Stimulated activated CD8-positive, alpha-beta memory T cell treated with anti-CD3 and anti-CD28 coated beads, Interleukin-15, amount 100 ng/mL, for 24 hours (primary cell): ENCODE data around the gene MYO16.

Source experiments
- DNase-seq: peaks from one replicate; pipeline ENCODE4 v3.0.0-alpha.2; 2020; ENCODE audit warnings: low read depth

Gene MYO16

DNA sequence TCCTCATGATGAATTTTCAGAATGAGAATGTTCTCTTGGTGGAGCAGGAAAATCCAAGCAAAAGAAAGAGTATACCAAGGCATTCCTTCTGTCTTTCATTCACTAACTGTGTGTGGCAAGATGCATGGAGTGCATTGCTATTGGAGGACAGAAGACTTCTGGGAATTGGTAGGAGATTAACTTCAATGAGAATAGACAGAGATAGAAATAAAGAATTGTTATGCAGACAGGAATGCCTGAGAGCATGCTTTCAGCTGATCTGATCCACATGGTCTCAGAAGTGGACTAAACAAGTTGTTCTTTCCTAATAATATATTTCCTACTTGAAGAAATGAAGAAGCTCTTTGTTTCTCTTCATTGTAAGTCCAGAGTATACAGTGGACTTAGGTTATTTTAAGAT lies 303.6 kb downstream of the MYO16 start:
- DNase-seq: no peak

DNA sequence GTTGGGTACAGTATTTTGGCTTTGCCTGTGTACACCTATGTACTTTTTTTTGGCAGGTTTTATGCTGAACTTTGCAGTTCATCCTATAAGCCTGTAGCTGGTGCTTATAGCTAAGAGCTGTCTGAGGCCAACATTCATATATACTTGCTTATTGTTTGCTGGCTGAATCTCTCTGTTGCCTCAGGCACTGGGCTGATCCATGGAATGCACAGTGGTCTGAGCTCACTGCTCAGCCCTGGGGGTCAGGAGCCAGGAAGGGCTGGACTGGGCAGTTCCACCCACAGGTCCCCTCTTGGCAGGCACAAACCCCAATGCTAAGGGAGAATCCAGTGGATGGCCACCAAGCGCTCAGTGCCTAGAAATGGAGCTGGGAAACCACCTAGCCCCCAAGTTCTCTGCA lies 308.7 kb downstream of the MYO16 start:
- DNase-seq: no peak

DNA sequence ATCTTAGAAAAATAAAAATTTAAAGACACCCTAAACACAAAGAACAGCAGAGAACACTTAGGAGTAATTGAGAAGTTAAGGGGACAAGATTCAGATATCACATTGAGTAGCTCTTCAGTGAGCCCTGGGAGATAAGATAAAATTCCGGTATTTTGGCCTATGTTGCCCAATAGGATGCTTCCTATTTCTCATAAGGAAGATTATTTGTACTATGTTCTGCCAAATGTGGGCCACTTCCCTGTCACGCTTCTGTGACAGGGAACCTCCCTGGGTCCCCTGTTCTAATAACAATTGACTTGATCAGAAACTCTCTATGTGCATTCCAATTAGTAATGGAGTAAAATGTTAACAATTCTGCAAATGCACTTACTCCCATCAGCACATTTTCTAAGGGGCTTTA lies 310.7 kb downstream of the MYO16 start:
- DNase-seq: no peak

DNA sequence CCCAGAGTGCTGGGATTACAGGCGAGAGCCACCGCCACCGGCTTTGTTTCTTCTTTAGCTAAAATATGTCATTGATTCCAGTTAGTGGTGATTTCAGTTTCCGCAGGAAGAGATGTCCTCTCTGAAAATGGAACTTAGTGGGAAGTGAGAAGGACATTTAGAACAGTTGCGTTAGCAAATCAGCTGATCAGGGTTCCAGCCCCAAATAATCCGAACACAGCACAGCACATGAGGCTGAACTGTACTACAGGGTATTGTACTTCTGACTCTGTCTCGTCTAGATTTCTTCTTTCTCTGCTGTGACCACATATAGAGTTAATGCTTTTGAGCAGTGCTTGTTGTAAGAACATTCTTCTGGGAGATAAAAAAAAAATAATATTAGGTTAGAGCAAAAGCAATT lies 314.4 kb downstream of the MYO16 start:
- DNase-seq: no peak

DNA sequence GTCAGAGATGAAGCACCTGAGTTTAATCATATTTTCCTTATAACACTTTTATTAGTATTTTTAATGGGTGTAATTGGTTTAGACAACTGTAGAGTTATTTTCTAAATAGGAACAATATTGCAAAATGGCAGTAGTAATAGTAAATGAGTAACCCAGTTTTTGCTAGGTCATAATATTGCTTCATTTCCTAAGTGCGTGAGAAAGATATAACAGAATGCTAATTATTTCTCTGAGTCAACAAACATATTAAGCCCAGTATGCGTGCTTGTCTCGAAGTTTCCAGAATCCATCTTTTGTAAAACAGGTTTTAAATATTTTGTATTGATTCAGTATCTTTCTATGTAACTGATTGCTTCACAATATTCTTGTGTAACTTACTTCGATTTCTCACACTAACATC lies 315.3 kb downstream of the MYO16 start:
- no peak for DNase-seq

DNA sequence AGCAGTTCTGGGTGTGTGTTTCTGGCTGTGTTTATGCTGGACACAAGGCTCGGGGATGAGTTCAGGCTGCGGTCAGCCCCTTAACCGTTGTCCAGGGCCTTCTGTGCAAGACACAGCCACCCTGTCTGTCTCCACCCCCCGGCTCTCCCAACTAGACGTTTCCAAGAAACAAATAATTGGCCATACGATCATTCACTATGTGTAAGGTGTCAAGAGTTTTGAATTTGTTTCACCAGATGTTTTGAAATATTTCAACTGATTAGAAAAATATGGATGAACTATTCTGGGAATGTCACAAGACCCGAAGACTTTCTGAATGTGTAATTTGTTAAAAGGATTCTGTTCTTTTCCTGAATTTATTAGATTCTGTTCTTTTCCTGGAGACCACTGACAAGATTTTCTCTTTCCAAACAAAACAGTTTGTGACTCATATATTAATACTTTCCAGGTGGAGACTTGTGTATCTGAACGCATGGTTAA lies 318.2 kb downstream of the MYO16 start:
- no peak for DNase-seq

DNA sequence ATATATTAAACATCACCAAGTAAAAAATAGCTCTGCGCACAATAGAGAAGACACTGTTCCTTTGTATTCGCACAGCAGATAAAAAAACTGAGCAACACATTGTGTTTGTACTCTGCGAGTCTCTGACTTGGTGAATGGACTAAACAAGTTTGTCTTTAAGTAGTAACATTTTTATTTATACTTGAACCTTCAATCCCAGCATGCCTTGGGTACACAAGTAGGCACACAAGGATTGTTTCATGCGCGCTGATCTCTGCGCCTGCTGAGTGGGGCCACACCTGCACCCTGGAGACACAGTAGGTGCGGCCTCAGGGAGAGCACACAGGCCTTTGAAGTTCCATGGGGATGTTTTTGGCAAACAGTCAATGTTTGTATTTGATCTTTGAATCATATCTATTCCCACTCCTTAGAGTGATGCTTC lies 318.9 kb downstream of the MYO16 start:
- DNase-seq: no peak

DNA sequence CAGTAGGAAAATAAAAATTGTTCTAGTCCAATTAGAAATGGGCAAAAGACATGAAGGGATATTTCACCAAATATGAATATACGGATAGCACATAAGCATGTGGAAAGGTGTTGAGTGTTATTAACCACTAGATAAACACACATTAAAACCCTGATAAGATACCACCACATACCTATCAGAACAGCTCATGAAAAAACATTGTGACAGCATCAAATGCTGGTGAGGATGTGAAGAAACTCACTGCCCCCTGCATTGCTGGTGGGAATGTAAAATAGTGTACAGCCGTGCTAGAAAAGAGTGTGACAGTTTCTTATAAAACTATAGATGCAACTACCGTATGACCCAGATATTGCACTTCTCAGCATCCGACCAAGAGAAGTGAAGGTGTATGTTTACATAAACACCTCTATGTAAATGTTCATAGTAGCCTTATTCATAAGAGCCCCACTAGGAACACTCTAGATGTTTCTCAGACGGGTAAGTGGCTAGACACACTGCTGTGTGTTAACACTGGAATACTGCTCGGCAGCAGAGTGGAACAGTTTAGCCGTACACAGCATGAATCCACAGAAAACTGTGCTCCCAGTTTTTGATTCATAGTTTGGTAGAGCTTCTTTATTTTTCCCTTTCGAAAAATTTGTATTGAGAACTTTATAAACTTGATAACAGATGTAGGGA lies 321.1 kb downstream of the MYO16 start:
- DNase-seq: no peak

DNA sequence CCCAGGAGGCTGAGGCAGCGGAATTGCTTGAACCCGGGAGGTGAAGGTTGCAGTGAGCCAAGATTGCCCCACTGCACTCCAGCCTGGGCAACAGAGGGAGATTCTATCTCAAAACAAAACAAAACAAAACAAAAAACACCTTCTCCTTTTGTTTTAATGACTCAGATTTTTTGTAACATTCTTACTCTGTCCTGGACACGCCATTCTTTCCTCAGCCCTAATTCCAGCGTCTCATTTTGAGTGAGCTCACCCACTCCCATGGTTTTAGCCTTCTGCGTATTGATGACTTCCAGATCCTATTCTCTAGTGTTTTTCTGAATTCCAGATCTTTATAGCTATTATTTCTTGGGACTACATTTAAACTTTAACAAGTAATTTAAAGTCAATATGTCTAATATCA lies 326.3 kb downstream of the MYO16 start:
- DNase-seq: no peak

DNA sequence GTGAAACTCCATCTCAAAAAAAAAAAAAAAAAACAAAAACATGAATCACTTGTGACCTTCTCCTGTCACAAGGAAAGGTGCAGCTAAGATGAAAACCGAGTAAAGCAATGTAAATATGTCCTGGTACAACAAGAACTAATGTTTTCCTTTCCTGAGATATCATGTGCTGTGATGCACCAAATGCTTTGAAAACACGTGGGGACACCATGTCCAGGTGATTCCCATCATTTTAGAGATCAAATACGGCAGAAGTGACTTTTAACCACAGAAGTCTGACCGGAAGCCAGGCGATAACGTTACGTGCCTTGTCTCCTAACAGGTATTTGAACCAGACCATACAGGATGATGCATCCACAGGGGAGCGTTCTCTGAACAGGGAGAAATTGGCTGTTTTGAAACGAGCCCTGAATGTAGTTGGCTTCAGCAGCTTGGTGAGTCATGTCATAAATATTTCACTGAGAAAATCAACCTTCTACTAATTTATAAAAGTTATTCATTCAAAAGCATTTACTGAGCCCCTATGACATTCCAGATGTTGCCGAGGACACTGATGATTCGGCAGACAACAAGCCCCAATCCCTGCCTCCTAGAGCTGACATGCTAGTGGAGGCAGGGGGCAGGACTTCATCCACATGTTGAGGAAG lies 328.1 kb downstream of the MYO16 start:
- no peak for DNase-seq

DNA sequence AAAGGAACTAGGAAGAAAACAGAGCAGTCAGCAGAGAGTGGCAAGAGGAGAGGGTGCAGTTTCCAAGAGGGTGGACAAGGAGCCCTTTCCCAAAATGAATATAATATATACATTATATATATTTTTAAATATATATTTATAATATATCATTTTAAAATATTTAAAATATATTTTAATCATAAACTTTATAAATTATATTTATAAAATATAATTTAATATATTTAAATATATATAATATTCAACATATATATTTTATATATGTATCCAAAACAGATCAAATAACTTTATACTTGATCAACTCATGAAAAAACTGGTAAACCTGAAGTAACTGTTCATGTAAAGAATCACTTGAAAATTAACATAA lies 328.6 kb downstream of the MYO16 start:
- DNase-seq: no peak

DNA sequence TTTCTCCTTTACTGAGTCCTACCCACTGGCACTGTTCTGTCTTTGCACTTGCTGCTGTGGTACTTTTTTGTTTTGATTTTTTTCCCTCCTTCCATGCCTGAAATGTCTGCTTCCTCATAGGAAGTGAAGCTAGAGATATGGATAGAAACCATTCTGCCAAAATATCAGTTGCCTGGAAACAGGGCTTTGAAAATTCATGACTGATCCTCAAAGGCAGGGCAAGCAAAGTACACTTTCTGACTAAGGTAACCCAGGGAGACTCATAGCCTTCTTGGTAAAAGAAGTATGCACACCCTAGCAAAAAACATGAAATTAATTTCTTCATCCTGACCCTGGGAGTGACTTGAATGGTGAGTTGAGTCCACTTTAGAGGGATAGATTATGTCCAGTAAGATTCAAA lies 329.8 kb downstream of the MYO16 start:
- DNase-seq: no peak

DNA sequence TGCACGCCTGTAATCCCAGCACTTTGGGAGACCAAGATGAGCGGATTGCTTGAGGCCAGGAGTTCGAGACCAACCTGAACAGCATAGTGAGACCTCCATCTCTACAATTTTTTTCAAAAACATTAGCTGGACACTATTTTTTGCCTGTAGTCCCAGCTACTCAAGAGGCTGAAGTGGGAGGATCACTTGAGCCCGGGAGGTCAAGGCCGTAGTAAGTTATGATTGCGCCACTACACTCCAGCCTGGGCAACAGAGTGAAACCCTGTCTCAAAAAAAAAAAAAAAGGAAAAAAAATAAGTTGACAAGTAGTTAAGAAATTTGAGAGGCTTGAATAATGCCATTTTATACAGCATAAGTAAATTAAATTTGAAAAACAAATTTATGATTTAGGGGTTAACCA lies 330.6 kb downstream of the MYO16 start:
- DNase-seq: no peak

DNA sequence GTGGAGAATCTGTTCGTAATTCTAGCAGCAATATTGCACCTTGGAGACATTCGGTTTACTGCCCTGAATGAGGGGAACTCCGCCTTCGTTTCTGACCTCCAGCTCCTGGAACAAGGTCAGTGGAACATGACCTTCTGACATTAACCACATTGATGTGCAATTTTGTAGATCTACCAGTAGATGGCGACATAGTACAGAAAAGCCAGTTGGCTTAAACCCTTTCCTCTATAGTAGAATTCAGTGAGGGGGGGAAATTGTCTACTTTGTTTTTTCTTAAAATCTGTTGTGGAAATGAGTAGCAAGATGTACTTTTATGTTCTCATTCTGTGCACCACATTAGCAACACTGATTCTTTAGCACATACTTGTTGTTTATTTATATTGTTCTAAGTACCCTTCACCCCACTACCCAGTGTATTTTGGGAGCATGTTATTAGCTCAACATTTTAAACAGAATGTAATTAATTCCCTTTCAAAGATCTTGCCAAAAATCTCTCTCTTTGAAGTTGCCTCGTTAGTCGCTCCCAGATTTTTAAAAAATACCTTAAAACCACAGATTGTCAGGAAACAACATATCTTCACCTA lies 332.2 kb downstream of the MYO16 start:
- DNase-seq: no peak

DNA sequence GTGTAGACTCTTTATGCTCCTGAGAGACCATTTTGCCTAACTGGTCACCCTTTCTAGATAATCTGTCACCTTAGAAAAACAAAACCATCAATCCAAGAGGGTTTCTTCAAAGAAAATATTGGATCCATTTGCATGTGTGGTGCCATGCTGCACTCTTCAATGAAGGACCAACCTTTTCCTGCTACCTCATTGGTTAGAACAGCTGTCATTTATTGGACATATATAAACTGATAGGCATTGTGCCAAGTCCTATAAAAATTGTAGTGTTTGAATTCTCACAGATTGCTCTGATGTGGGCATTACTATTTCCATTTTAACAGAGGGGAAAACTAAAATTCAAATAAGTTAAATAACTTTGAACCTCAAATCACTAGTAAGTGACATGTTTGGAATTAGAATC lies 333.2 kb downstream of the MYO16 start:
- no peak for DNase-seq

DNA sequence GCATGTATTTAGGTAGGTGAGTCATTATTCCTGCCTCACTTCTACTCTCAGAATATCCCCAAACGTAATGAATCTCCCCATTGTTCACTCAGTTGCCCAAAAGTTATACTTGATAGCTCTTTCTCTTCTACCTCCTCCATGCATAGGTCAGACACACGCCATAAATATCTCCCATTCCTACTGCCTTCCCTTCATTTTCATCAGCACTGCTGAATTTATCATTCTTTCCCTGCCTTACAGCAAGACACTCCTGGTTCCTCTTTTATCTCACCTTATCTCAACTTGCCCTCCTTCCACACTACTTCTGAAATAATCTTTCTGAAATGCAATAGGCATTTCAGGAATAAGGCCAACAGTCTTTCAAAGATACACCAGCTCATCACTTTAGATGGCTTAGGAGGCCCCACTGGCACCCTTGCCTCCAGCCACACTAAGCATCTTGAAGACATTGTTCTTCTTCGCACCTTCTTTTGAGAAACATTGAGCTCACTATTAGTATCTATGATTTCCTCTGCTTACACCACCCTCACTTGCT lies 333.9 kb downstream of the MYO16 start:
- no peak for DNase-seq

DNA sequence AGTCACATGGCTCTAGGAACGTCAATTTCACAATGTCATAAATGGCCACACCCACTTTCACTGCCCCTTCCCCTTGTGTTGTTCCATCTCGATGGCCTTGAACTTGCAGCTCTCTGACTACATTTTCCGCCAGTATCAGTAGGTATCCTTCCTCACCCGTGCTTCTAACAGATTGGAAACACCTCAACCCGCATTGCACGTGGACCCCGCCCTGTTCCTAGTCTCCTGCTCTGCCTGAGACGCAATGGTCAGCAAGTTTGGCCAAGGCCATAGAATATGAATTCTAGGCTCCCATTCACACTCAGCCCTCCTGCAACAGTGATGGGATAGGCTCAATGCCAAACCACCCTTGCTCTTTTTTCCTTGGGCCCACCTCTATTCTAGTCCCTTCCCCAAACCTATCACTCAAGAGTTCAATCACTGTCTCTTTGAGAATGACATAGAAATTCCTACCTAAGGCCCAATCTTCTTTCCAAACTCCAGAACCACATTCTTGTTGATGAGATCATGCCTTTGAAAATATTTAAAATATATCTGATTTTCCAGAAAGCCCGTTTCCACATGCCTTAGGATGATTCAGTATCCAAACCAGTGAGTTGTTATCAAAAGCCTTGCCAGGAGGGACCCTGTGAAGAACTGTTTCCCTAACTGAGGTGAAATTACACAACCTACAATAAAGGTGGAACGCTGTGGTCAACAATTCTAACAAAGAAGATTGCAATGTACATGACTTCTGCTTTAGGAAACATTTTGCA lies 334.6 kb downstream of the MYO16 start:
- no peak for DNase-seq

DNA sequence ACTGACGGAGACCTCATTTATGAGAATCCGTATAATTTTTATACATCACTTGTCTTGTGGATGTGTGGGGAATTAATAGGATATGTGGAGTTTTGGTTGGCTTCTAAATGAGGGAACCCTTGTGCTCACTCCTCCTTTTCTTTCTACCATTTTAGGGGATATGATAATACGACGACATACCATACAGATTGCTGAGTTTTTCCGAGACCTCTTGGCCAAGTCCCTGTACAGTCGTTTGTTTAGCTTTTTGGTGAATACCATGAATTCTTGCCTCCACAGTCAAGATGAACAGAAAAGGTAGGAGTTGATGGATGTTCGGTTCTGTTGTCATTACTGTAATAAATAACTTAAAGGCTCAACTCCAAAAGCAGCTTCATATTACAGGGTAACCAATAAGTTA lies 335.2 kb downstream of the MYO16 start:
- no peak for DNase-seq

DNA sequence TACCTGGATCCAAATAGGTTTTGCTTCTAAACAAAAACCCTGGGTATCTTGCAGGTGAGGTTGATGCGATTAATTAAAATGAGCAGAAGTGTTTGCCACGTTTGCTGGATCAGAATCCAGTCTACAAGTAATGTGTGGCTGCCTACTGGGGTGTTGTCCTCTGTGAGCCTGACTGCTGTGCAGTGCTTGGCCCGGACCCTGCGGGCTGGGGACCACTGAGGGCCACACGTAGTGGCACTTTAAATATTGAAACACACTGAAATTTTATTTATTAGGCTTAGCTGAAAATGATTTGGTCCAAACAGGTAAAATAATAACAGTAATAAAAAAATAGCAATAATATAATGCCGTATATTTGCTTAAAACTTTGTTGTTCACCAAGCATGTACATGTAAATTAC lies 338.0 kb downstream of the MYO16 start:
- DNase-seq: no peak

DNA sequence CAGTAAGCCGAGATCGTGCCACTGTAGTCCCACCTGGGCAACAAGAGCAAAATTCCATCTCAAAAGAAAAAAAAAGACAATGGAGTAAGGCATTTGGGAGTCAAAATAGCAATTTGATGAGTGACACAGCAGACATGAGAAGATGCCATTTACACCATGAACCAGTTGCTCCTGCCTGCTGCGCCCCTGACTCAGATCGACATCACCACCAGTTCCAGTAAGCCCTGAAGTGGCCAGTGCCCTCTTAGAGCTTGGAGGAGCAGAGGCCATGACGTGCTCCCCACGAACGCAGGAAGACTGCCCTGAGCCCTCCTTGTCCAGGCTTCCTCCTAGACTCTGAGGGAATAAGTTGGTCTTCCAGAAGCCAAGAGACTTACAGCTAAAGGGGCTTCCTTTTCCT lies 339.2 kb downstream of the MYO16 start:
- no peak for DNase-seq

DNA sequence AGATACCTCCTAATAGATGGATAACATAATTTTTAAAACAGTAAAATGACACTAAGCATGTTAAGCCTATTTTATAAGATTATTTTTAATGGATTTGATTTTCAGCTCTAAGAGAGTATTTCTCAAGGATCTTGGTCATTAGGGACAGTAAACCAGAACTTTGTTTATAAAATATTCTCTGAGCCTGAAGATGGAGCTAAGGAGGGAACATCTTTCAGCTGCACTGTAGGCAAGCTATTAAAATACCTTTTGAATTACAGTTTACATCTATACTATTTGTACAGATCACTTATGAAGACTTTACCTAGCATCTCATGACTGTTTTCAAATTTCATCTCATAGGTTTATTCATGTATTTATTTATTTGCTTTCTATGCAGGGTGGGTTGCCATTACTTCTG lies 345.3 kb downstream of the MYO16 start:
- no peak for DNase-seq

DNA sequence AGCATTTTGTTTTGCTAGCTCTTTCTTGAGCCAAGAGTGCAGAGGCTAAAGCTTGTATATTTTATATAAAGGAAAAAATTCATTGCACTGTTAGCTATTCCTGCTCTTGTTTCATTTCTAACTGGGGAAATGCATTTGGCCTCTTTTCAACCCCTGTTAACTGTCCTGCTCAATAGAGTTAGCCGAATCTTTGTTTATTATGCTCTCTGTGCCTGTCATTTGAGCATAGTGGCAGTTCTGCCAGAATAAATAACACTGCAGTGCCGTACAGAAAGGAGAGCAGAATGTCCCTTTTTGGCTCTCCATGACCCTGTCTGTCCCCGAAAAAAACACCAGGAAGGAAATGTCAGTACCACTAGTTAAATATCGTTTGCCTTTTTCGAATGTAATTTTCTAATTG lies 350.8 kb downstream of the MYO16 start:
- DNase-seq: no peak

DNA sequence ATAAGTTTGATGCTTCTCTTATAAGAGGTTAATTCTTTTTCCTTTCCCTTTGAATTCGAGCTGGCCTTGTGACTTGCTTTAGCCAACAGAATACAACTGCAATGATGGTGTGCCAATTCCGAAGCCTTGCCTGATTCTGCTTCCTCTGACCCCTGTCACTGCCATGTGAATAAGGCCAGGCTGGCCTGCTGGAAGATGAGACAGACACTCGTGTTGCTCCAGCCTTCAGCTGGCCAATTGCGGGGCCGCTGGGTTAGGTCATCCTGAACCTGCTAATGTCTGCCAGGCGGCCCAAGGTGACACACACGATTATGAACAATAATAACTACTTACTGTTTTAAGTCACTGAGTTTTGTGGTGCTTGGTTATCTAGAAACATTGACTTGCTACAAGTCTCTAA lies 352.0 kb downstream of the MYO16 start:
- no peak for DNase-seq
